Peyer's patch (tissue), 4 donors: ENCODE results near the gene ZDHHC6.
A peak's percentile ranks its signal among the peaks of the same experiment; 100 is the strongest.

Experiments
- CTCF ChIP-seq, 6 experiments: fragments of 450-650 bp in 4 of 6; fragments of 200-600 bp in 2 of 6; sonication (generic) in 1 of 6; IDR thresholded peaks; one replicate each; pipeline ENCODE4 v1.5.1; 2017 to 2019; ENCODE audit warnings: antibody characterized with exemption in 6 of 6, mild to moderate bottlenecking in 3 of 6, moderate library complexity in 1 of 6
- POLR2A ChIP-seq, 2 donors: fragments of 450-650 bp; IDR thresholded peaks; one replicate each; pipeline ENCODE4 v1.5.1; 2017; ENCODE audit warnings: antibody characterized with exemption in 2 of 2, mild to moderate bottlenecking in 2 of 2, moderate library complexity in 2 of 2

GRCh38 chr10:112383325-112383724, 63.4 kb downstream of the ZDHHC6 start:
- TF ChIP-seq CTCF (IDR thresholded peaks at IDR 0.05) (peak in 2 of 6 experiments; percentile 12 to 19), POLR2A (IDR thresholded peaks at IDR 0.05) (peak in 1 of 2 donors; percentile 79)
